ENCODE results near the gene C3. TPM values are rescaled to one million over a fixed set of nuclear protein-coding genes. Genes with fewer than 3 reads are reported as not detected.

The C3 gene
- total and polyA plus RNA-seq, 4 donors = 72.9 to 163 (median 111) TPM

DNA sequence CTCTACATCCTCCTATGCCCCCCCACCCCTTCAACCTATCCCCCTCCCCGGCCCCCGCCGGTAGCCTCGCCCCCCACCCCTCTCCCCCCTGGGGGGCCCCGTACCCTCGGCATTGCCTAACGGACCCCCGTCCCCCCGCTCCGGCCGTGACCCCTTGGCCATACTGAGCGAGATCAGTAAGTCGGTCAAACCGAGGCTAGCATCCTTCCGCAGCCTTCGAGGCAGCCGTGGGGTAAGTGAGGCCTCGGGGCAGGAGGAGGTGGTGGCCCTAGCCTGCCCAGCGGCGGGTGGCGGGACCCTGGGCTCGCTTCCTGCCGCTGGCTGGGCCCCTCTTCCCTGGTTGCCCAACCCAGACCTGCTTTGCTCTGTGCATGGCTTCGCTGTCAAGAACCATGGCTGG, 25.5 kb upstream of the C3 start:
- 98% methylated on average over 16 of the region's 24 CpGs for WGBS (ENCODE audit: insufficient coverage)
- H3K4me3 ChIP-seq (ENCODE audit: low read depth, low read length) = no peak overlapping the region
- peaks cover 52% of the 10 kb centered on the region for H3K36me3 ChIP-seq (ENCODE audit: control insufficient read depth, insufficient read depth, low read length)
- peaks cover 3% of the 10 kb centered on the region for H3K9me3 ChIP-seq (ENCODE audit: control insufficient read depth, insufficient read depth, low read length)
- no peak for DNase-seq (ENCODE audit: low read depth in 4 of 6, low spot score in 6 of 6)
- H3K4me1 ChIP-seq (ENCODE audit: control insufficient read depth, insufficient read depth, low read length) = peaks cover 16% of the 10 kb centered on the region
- H3K27ac ChIP-seq (ENCODE audit: low read depth, low read length) = no peak overlapping the region
- H3K27me3 ChIP-seq (ENCODE audit: control insufficient read depth, insufficient read depth, low read length) = no peaks in the 10 kb centered on the region

DNA sequence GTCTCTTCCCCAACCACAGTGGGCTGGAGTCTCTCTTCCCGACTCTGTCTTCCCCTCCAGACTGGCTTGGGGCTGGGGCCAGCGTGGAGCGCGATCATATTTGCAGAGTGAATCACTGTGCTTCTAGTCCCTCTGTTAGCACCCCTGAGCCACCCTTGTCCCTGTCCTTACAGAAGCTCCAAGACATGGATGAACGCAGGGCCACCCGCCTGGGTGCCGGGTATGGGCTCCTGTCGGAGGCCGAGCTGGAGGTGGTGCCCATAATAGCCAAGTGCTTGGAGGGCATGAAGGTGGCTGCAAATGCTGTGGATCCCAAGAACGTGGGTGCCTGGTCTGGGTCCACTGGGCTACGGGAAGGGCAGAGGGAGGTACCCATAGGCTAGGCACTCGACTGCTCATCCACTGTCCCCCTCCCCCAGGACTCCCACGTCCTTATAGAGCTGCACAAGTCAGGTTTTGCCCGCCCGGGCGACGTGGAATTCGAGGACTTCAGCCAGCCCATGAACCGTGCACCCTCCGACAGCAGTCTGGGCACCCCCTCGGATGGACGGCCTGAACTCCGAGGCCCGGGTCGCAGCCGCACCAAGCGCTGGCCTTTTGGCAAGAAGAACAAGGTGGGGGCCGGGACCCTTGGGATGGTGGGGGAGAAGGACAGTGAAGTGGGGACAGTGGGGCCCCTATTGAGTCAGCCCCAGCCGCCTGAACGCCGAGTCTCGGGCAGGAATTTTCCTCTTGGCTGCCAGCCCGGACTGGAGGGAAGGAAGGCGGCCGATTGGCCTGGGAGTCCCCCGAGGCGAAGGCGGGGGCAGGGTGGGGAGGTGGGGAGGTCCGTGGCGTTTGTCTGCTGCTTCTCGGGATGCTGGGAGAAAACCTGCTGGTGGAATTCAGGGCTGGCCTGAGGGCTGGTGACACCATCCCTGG, 24.2 kb upstream of the C3 start:
- WGBS (ENCODE audit: insufficient coverage) = 32% methylated on average over 38 of the region's 41 CpGs
- peak in 2 of 6 donors; percentile 72 to 79 for DNase-seq (ENCODE audit: low read depth in 4 of 6, low spot score in 6 of 6)
- Histone ChIP-seq H3K27ac (ENCODE audit: low read depth, low read length) (peak overlapping the region; percentile 78), H3K27me3 (ENCODE audit: control insufficient read depth, insufficient read depth, low read length) (no peaks in the 10 kb centered on the region), H3K9me3 (ENCODE audit: control insufficient read depth, insufficient read depth, low read length) (peaks cover 3% of the 10 kb centered on the region), H3K4me1 (ENCODE audit: control insufficient read depth, insufficient read depth, low read length) (peaks cover 29% of the 10 kb centered on the region), H3K4me3 (ENCODE audit: low read depth, low read length) (no peak overlapping the region), H3K36me3 (ENCODE audit: control insufficient read depth, insufficient read depth, low read length) (peaks cover 40% of the 10 kb centered on the region)

DNA sequence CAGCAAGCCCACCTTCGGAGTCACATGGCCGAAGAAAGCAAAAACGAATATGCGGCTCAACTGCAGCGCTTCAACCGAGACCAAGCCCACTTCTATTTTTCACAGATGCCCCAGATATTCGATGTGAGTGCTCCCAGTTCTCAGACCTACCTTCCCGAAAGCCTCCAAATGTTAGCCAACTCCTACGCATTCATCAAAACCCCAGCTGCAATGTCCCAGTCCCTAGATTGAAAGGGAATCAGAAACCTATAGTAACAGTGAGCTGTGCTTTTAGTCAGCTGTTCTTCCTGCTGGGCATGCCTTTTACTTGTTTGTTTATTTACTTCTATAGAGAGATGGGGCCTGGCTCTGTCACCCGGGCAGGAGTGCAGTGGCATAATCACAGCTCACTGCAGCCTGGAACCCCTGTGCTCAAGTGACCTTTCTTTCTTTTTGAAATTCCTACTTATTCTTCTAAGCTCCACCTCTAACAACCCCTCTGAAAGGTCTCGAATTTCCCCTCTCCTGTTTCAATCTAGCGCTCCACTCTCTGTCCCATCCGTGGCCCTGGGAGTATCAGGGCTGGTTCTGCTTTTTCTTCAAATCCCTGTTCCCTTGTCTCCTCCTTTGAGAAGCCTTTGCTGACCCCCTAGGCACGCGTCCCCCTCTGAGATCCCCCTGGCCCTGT, 23.4 kb upstream of the C3 start:
- Histone ChIP-seq H3K36me3 (ENCODE audit: control insufficient read depth, insufficient read depth, low read length) (peaks cover 35% of the 10 kb centered on the region), H3K4me1 (ENCODE audit: control insufficient read depth, insufficient read depth, low read length) (peaks cover 34% of the 10 kb centered on the region), H3K27me3 (ENCODE audit: control insufficient read depth, insufficient read depth, low read length) (no peaks in the 10 kb centered on the region), H3K27ac (ENCODE audit: low read depth, low read length) (peak overlapping the region; percentile 78), H3K4me3 (ENCODE audit: low read depth, low read length) (no peak overlapping the region), H3K9me3 (ENCODE audit: control insufficient read depth, insufficient read depth, low read length) (peaks cover 3% of the 10 kb centered on the region)
- WGBS (ENCODE audit: insufficient coverage) = 90% methylated on average over 12 of the region's 15 CpGs
- DNase-seq (ENCODE audit: low read depth in 4 of 6, low spot score in 6 of 6) = no peak

DNA sequence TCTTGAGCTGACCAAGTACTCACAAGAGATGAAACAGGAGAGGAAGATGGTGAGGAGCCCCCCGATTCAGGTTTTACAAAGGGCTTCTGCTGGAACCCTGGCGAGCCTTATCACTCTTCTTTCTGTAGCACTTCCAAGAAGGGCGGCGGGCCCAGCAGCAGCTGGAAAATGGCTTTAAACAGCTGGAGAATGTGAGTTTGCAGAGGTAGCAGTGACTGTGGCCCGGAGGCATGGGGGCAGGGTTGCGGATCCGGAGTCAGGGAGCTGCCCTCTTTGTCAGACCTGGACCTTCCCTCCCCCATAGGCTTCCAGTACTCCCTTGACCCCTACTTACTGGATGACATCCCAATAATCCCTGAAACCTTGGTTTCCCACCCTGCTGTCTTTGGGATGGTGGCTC, 22.6 kb upstream of the C3 start:
- Histone ChIP-seq H3K36me3 (ENCODE audit: control insufficient read depth, insufficient read depth, low read length) (peaks cover 33% of the 10 kb centered on the region), H3K4me1 (ENCODE audit: control insufficient read depth, insufficient read depth, low read length) (peaks cover 42% of the 10 kb centered on the region)

DNA sequence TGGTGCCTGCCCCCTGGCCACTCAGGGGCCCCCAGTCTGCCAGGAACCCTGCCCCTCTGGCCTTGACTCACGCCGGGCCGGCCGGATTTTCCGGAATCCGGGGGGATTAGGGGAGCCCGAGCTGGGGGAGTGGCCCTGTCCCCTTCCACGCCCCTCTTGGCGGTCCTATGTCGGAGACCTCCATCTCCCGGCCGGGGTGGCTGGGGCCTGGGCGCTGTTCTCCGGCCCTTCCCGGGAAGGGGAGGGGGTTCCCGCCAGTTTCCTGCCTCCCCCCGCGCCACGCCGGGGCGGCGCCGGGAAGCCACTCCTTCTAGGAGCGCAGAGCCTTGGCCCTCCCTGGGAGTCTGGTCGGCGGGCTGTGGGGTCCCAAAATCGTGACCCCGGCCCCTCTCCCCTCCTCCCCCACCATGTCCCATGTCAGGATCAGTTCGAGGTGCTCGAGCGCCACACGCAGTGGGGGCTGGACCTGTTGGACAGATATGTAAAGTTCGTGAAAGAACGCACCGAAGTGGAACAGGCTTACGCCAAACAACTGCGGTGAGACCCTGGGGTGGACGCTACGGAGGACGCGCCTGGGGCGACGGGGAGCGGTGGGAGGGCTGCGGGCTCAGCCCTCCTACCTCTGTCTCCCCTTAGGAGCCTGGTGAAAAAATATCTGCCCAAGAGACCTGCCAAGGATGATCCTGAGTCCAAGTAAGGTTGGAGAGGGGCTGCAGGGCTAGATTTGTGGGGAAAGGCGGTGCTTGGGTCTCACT, 20.3 kb upstream of the C3 start:
- Histone ChIP-seq H3K4me1 (ENCODE audit: control insufficient read depth, insufficient read depth, low read length) (peaks cover 58% of the 10 kb centered on the region), H3K27me3 (ENCODE audit: control insufficient read depth, insufficient read depth, low read length) (no peaks in the 10 kb centered on the region), H3K36me3 (ENCODE audit: control insufficient read depth, insufficient read depth, low read length) (peaks cover 16% of the 10 kb centered on the region), H3K27ac (ENCODE audit: low read depth, low read length) (peak overlapping the region; percentile 47), H3K9me3 (ENCODE audit: control insufficient read depth, insufficient read depth, low read length) (no peaks in the 10 kb centered on the region), H3K4me3 (ENCODE audit: low read depth, low read length) (peak overlapping the region; percentile 65)
- DNase-seq (ENCODE audit: low read depth in 4 of 6, low spot score in 6 of 6) = peak in 1 of 6 donors; percentile 62
- 0% methylated on average over 36 of the region's 46 CpGs for WGBS (ENCODE audit: insufficient coverage)

More for the DNA sequence above, 22.6 kb upstream of the C3 start:
- Histone ChIP-seq H3K27ac (ENCODE audit: low read depth, low read length) (no peak overlapping the region), H3K4me3 (ENCODE audit: low read depth, low read length) (no peak overlapping the region), H3K27me3 (ENCODE audit: control insufficient read depth, insufficient read depth, low read length) (no peaks in the 10 kb centered on the region), H3K9me3 (ENCODE audit: control insufficient read depth, insufficient read depth, low read length) (peaks cover 3% of the 10 kb centered on the region)
- peak in 1 of 6 donors; percentile 42 for DNase-seq (ENCODE audit: low read depth in 4 of 6, low spot score in 6 of 6)
- WGBS (ENCODE audit: insufficient coverage) = 88% methylated on average over 4 of the region's 7 CpGs

GRCh38 chr19:6739883-6740588, 19.6 kb upstream of the C3 start:
- peaks cover 61% of the 10 kb centered on the region for H3K4me1 ChIP-seq (ENCODE audit: control insufficient read depth, insufficient read depth, low read length)
- no peaks in the 10 kb centered on the region for H3K27me3 ChIP-seq (ENCODE audit: control insufficient read depth, insufficient read depth, low read length)
- peak in 1 of 6 donors; percentile 37 for DNase-seq (ENCODE audit: low read depth in 4 of 6, low spot score in 6 of 6)
- peak overlapping the region; percentile 47 for H3K27ac ChIP-seq (ENCODE audit: low read depth, low read length)
- peaks cover 18% of the 10 kb centered on the region for H3K36me3 ChIP-seq (ENCODE audit: control insufficient read depth, insufficient read depth, low read length)
- H3K4me3 ChIP-seq (ENCODE audit: low read depth, low read length) = peak overlapping the region; percentile 65
- WGBS (ENCODE audit: insufficient coverage) = 0% methylated on average over 14 of the region's 34 CpGs
- no peaks in the 10 kb centered on the region for H3K9me3 ChIP-seq (ENCODE audit: control insufficient read depth, insufficient read depth, low read length)

DNA sequence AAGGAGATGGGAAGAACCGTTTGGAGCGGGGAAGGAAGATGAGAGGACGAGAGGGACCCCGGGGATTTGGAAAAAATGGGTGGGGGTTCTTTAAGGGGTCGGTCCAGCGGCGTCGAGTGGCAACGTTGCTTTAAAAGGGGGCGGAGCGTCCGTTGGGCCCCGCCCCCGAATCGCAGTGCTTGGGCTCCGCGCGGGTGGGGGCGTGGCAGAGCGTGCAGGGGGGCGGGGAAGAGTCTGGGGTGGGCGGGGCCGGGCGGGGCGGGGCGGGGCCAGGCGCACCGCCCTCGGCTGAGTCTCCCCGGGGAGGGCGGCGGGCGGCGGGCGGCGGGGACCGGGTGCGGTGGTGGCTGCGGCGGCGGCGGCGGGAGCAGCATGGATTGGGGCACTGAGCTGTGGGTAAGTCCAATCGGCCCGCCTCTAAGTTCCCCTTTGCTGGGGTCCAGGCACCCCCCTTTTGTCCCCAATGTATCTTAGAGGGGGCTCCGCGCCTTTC, 19.0 kb upstream of the C3 start, which contains the start of gene TRIP10:
Gene TRIP10, plus strand, starts transcription at position 291 of the 493 bp plus-strand sequence. Its CDS starts 82 bp downstream, at position 373.
- Histone ChIP-seq H3K4me1 (ENCODE audit: control insufficient read depth, insufficient read depth, low read length) (peaks cover 55% of the 10 kb centered on the region), H3K9me3 (ENCODE audit: control insufficient read depth, insufficient read depth, low read length) (no peaks in the 10 kb centered on the region), H3K36me3 (ENCODE audit: control insufficient read depth, insufficient read depth, low read length) (peaks cover 12% of the 10 kb centered on the region), H3K4me3 (ENCODE audit: low read depth, low read length) (peak within 1 kb of the TSS; percentile 65), H3K27ac (ENCODE audit: low read depth, low read length) (peak within 1 kb of the TSS; percentile 92), H3K27me3 (ENCODE audit: control insufficient read depth, insufficient read depth, low read length) (no peaks in the 10 kb centered on the region)
- 0% methylated on average over 19 of the region's 47 CpGs for WGBS (ENCODE audit: insufficient coverage)
- peak; percentile 65 to 96 (median 83) for DNase-seq (ENCODE audit: low read depth in 4 of 6, low spot score in 6 of 6)

GRCh38 chr19:6738787-6739389, 18.4 kb upstream of the C3 start:
- H3K4me3 ChIP-seq (ENCODE audit: low read depth, low read length) = peak overlapping the region; percentile 41
- no peak for DNase-seq (ENCODE audit: low read depth in 4 of 6, low spot score in 6 of 6)
- peaks cover 51% of the 10 kb centered on the region for H3K4me1 ChIP-seq (ENCODE audit: control insufficient read depth, insufficient read depth, low read length)
- peaks cover 9% of the 10 kb centered on the region for H3K36me3 ChIP-seq (ENCODE audit: control insufficient read depth, insufficient read depth, low read length)
- no peaks in the 10 kb centered on the region for H3K27me3 ChIP-seq (ENCODE audit: control insufficient read depth, insufficient read depth, low read length)
- WGBS (ENCODE audit: insufficient coverage) = 16% methylated on average over 23 of the region's 24 CpGs
- H3K9me3 ChIP-seq (ENCODE audit: control insufficient read depth, insufficient read depth, low read length) = no peaks in the 10 kb centered on the region
- peak overlapping the region; percentile 92 for H3K27ac ChIP-seq (ENCODE audit: low read depth, low read length)

Measured in spinal cord (tissue), 10 donors.